Activated T-cell treated with anti-CD3 and anti-CD28 coated beads for 24 hours (primary cell): ENCODE data around the gene ATXN10.

Experiments
- DNase-seq: peaks from one replicate; pipeline ENCODE4 v3.0.0-alpha.2; 2020; ENCODE audit warnings: low read depth

Gene ATXN10

DNA sequence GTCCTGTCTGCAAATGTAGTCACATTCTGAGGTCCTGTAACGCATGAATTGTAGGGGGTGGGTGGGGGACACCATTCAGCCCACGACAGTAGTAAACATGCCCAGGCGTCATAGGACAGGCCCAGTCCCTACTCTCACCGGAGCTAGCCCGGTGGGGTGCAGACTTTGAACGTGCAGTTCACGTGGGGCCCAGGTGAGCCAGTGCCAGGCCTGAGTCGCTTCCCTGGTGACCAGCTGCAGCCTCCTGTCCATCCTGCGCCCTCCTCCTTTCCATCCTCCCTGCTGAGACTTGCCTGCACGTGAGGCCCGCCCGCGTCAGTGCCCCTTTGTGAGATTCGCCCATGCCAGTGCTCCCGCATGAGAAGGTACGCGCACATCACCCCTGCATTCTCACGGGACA lies 188.6 kb downstream of the ATXN10 start:
- DNase-seq, result no peak

DNA sequence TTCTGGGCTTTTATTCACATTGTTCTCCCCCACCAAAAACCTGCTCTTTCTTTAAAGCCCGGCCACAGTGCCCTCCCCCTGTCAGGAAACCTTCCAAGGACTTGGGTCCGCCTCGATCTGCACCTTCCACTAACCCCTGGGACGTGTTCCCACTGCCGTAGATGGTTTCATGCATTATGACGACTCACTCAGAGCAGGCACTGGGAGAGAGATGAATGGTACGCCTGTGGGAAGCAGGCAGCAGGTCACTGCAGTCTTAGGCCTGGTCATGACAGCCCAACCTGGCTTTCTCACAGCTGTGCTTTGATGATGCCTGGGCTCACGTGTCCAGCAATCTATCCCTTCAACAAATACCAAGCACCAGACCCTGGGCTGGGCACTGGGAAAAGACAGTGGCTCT lies 189.6 kb downstream of the ATXN10 start:
- no peak for DNase-seq

DNA sequence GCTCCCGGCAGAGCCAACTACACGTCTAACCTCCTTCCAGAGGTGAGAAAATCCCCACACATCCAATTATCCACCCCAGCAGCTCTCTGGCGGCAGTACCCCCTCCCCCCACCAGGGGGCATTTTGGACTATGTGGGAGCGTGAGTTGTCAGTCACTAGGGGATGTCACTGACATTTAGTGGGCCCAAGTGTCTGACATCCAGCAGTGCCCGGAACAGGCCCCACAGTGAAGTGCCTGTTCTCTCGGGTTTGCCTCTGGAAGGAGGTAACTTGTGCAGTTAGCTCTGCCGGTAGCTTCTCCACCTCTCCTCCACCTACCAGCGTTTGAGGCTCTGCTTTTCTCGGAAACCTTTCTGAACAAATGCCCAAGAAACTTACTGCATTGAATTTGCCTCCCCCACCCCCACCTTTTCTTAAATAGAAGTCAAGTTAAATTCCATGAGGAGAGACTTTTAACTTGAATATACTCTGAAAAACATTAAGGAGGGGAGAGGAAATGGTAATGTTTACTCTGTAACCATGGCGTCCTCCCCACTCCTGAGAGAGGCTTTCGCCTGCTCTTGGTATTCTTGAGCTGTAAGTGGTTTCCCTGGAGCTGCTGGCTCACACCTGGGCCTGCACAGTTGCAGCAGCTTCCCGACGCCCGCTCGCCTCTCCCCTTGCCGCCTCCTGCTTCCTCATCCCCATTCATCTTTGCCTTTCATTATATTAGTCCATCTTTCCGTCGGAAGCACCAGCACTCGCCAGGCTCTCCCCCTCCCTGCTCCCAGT lies 192.5 kb downstream of the ATXN10 start:
- DNase-seq, result peak; percentile 63

DNA sequence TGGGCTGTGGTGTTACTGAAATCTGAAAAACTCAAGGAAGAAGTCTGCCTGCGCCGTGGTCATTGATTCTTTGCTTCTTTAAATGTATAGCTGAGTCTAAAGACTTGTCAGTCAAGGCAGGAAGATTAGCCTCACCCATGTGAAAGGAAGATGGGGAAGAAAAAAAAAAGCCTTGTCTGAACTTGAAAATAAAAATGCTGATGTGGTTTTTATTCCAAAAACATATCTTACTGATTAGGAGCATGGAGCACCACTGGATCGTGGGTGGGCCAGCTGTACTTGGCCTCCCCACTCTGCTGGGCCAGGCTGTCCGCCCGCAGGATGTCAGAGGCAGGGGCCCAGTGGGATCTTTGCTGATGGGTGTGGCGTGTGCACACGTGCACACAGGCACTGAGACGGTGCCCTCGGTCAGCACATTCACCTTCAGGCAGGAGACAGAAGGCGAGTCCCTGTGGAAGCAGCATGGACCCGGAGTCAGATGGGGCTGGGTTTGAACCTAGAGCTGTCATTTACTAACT lies 193.4 kb downstream of the ATXN10 start:
- no peak for DNase-seq

DNA sequence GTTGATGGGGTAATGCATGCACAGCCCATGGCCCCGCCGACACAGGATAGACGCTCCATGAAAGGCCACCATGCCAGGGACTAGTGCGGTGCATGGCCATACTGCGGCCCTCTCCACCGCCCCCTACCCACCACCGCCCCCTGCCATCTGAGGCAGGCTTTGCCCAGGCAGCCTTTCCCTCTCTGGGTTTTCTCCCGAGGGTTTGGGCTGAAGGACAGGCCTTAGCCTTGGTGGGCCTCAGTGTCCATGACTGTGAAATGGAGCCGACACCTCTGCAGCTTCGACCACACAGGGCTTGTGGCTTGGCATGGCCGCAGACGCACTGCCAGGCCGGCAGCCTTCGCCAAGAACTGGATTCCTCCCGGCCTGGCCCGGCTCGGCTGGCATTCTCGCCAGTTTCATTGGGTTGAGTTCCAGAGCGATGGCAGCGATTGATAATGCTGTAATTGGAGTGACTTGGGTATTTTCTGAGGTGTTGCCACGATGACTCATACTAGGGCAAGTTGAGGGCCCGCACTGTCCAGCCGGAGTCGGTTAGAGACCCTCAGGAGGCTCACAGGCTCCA lies 194.0 kb downstream of the ATXN10 start:
- DNase-seq, result no peak

DNA sequence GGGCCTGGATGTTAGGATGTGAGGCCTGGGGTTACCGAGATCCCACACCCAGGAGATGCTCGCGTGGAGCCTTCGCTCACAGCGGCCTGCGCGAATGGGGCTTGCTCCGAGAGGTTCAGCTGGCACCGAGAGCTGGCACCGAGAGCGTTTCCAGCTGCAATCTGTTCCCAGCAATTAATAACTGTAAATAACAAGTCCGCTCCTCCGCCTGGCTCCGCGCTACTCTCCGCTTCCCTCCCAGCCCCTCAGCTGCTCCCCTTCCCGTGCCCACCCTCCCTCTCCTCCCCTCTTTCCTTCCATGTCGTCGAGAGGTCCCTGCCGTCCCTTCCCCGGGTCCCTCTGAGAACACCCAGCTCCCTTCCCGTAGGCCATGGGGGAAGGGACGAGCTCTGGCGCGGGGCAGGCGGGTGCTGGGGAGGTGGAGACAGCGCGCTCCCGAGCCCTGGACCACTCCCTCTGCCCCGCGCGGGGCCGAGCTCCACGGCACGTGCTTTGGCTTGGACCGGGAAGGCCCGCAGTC lies 194.6 kb downstream of the ATXN10 start:
- DNase-seq, result no peak

DNA sequence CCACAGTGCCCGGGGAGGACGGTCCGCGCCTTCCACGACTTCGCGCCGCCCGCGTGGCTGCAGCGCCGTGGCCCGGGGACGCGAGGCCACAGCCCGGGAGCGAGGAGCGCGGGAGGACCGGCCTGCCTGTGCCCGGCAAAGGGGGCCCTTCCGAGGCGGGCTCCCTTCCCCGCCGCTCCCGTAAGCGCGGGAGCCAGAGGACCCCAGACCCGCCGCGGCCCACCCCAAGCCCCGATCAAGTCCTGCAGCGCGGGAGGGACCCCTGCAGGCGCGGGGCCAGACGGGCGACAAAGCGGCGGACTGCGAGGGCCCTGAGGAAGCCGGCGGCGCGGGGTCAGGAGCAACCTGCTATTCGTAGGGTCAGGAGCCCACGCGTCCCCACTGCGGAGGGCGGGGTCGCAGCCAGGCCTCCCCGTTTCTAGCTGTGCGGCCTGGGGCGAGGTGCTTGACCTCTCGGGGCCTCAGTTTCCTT lies 195.0 kb downstream of the ATXN10 start:
- no peak for DNase-seq

DNA sequence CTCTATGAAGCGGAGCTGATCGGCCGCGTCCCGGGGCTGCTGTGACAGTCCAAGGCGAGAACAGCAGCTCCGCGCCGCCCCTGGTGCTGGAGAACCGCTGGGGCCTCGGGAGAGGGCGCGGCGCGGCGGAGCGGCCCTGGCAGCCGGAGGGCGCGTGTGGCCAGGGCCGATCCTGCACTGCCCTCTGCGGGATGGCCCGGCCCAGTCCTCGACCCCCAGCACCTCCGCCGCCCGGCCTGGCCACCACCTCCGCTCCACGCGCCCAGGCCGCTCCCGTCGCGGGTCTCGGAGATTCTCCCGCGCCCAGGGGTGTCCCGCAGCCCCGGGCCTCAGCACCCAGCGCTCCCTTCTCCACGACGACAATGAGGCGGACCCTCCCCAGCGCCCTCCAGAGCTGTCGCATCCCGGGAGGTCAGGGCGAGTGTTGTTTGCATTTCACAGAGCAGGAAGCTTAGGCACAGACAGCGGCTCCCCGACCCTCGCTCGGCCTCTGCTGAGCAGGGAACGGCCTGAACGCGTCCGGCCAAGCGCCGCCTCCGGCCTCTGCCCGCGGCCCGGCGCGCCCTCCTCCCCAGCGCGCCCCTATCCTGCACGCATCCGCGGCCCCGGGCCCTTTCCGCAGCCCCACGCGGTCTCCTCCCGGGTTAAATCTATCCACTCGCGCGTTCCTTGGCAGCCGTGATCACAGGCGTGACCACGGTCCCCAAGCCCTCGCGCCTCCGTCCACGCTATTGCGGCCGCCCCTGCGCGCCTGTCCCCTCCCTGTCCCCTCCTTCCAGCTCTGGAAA lies 195.7 kb downstream of the ATXN10 start:
- no peak for DNase-seq

DNA sequence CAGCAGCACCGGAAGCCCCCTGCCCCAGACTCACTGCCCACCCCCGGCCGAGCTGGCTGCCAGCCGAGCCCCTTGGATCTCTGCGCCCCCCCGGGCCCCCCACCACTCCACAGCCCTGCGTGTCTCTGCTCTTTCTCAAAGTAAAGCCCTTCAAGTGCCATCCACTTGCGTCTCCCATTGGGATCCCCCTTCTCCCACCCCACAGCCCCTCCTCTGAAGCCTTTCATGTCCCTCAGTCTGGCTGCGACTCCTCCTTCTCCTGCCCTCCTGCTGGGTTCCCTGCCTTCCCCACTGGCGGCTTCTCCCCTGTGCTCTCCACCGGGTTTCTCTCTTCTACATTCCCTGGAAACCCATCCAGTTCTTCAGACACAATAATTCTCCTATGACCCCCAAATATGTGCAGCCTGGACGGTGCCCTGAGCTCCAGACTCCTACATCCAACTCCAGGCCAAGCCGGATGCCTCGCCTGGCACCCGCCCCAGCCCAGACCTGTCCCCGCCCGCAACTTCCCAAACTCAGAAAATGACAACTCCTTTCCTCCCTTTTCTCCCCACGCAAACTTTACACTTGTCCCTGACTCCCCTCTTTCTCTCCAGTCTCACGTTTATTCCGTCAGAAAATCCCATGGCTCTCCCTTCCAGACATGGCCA lies 196.4 kb downstream of the ATXN10 start:
- no peak for DNase-seq

DNA sequence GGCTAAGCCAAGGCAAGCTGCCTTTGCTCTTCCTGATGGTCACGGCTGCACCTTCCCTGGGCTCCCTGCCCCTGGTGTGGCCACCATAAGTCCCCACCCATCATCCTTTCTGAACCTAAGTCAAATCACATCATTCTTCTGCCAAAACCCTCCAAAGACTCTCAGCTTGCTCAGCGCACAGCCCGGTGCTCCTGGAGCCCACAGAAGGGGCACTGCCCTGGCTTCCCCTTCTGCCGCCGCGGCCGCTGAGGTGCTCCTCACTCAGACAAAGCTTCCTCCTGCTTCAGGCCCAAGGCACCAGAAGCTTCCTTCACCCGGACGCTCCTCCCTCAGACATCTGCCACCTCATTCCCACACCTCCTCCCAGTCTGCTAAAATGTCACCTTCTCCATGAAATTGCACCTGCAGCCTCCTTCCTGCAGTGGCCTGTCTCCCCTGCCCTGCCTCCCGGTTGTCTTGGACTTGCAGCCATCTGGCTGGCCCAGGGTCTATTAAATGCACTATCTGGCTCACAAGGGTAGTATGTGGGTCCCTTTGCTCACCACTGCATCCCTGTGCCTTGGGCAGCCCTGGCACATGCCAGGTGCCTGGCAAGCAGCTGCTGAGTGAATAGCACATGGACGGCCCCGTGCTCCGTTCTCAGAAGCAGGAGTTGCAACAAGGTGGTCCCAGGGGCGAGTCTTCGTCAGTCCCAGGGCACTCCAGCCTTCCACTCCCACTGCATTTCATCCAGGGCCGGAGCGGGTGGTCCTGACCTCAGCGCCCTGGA lies 197.1 kb downstream of the ATXN10 start:
- no peak for DNase-seq

DNA sequence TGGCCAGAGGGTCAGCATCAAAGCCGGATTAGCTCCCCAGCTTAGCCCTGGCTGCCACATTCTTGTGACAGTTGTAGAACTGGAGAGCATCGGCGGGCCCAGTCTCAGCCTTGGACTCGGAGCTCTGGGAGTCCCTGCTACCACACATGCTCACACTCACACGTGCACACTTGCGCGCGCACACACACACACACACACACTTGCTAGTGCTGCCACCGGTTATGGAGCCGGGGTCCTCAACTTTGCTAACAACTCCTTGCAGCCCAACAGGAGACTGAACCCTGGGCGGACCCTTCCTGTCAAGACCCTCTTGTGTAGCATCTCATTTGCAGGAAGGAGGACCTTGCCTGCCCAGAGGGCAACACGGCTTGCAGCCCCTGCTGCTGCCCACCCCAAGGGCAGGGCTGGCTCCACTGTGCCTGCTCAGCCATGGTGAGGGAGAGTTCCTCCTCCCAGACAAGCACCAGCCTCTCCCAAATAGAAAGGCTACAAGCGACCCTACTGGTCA lies 197.8 kb downstream of the ATXN10 start:
- no peak for DNase-seq

DNA sequence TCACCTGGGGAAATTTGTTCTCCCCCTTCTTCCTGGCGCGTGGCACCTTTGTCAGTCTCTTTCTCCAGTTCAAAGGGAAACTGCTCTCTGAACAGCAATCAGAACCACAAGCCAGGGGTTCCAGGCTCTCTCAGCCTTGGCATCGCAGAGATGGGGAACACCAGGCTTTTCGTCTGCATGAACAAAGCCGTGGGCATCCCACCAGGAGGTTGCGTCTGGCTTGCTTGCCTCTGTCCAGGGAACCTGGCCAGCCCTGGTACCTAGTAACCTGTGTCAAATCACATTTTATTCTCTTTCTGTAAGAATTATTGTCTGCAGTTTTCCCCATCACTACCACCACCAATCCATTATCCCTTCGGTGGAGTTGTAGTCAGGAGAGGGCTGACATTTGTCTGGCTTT lies 198.4 kb downstream of the ATXN10 start:
- DNase-seq, result no peak

DNA sequence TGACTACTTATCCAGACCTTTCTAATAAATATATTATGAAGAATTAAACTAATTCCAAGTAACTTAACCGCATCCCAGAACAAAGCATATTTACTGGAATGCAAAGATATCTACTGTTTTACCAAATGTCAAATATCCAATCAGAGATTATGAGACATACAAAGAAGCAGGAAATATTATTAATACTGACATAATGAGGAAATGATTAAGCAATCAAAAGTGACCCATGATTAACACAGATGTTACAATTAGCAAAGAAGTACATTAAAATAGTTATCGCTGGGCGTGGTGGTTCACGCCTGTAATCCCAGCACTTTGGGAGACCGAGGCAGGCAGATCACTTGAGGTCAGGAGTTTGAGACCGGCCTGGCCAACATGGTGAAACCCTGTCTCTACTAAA lies 200.1 kb downstream of the ATXN10 start:
- DNase-seq, result no peak

DNA sequence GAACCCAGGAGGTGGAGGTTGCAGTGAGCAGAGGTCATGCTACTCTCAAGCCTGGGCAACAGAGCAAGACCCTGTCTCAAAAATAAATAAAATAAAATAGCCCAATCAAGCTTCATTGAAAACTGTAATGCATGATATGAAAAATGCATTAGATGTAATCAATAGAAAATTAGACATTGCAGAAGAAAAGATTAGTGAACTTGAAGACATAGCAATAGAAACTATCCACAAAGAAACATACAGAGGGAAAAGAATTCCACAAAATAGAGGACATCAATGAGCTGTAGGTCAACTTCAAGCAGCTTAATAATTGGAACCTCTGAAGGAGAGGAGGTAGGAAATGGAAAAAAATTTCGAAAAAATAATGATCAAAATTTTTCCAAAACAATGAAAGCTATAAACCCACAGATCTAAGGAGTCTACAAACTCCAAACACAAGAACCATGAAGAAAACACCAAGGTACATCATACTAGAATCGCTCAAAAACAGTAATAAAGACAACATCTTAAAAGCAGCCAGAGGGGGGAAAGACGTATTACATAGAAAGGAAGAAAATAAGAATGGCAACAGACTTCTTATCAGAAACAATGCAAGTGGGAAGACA lies 201.1 kb downstream of the ATXN10 start:
- DNase-seq, result no peak

DNA sequence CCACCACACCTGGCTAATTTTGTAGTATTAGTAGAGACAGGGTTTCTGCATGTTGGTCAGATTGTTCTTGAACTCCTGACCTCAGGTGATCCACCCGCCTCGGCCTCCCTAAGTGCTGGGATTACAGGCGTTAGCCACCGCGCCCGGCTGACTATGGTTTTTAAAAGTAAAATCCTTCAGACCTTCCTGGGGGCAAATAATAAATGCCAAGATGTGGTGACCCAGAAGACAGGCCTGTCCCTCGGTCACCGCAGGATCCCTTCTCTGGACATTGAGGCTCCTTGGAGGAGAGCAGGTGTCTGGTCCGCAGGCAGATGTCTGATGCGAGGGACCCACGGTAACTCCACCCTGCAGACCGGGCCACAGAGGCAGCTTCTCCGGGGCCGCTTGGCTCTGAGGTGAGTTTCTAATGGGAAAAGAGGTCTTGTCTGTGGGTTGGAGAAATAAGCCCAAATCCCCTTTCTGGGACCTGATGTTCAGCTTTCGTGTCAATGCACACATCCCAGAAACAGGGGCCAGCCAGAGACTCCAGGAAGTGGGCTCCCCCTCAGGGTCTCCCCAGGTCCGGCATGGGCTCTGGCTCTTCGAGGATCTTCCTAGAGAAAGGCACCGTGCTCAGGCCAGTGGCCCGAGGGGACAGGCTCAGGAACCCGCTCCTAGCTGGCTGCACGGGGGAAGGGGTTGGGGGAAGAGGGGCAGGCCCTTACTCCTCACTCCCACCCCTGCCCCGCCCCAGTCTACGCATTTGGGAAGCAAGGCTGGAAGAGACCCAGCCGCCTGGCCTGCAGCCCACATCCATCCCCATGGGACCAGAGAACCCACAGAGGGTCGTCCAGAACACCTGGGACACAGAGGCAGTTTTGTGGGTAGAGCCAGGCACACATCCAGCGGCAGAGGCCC lies 204.8 kb downstream of the ATXN10 start:
- no peak for DNase-seq

DNA sequence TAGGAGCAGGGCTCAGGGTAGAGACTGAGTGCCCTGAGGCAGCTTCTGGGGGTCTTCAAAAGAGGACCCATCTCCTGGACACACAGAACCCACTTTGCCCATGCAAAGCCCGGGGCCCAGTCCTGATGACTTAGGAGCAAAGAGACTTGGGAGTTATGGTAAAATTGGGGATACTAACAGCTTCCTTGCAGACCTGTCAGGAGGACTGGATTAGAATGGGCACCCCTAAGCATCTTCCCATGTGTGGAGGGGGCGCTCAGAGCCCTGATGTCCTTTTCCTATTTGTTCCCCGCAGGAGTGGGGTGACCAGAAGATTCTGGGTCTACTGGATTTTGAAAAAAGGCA lies 205.4 kb downstream of the ATXN10 start:
- no peak for DNase-seq

DNA sequence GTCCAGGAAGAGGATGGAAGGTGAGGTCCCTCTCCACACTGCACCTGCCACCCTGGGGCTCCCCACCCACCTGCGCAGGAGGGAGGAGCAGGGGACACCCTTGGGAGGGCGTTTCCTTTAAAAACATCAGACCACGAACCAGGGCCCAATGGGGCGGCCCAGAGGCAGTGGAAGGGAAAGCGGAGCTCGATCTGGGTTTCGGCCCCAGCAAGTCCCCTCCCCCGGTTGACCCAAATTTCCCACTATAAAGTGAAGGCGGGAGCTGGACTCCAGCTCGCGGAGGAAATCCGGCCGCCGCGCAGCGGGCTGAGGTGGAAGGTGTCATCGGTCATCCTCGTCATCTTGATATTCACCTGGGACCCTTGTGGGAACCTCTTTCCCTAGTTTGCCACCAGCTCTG lies 206.0 kb downstream of the ATXN10 start:
- DNase-seq, result no peak

DNA sequence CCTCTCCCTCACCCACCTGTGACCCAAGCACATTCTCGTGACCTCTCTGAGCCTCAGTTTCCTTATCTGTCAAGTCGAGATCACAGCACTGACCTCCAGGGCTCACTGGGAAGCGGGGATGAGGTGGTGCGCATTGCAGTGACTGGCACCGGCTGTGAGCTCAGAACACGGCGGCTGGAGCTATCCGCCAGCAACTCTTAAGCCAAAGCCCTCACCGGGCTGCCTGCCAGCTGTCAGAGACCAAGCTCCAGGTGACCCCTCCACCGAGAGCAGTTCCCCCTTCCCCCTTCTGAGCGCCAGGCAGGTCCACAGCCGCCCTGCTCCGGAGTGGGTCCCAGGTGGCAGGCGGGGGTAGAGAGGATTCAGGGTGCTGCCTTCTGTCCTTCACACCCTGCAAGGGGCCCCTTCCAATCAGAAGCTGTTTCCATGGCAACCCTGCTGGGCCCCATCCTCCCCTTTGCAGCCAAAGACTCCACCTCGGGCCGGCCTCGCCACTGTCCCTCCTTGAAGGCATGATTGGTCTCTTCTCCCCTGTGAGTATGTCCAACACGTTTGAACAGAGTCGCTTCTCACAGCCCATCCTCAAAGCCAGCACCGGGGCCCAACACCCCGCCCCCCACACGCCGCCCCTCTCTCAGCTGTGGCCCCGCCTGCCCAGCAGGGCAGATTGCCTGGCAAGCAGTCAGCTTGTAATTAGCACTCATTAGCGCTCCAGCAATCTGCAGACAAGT lies 206.6 kb downstream of the ATXN10 start:
- no peak for DNase-seq

DNA sequence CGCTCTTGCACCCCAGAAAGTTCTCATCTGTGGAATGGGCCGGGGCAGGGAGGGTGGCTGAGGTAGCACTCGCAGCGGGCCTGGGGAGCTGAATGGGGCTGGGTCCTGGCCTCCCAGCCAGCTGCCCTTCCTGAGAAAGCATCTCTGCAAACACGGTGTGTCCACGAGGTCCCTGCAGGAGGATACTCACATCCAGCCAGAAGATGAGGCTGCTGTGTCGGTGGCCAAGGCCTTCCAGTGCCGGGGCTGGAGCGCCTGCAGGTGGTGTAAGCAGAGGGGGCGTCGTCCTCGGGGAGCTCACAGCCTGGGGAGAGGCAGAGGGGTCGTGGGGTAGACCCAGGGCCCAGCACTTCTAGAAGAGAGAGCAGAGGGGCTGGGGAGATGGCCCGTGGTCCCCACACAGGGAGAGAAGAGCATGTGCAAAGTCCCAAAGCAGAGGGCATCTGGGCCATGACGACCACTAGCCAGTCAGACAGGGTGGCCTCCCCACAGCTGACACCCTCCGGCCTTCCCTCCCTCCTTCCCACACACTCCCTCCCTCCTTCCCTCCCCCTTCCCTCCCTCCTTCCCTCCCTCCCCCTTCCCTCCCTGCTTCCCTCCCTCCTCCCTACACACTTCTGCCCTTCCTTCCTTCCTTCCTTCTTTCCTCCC lies 207.4 kb downstream of the ATXN10 start:
- DNase-seq, result no peak
